Measurements from ENCODE around the gene NANOS2. TPM values are rescaled to one million over a fixed set of nuclear protein-coding genes. Genes with fewer than 3 reads are reported as not detected.
A peak's percentile ranks its signal among the peaks of the same experiment; 100 is the strongest.

NANOS2 gene
- total RNA-seq, 1 experiment from 2014 or later: not detected

DNA sequence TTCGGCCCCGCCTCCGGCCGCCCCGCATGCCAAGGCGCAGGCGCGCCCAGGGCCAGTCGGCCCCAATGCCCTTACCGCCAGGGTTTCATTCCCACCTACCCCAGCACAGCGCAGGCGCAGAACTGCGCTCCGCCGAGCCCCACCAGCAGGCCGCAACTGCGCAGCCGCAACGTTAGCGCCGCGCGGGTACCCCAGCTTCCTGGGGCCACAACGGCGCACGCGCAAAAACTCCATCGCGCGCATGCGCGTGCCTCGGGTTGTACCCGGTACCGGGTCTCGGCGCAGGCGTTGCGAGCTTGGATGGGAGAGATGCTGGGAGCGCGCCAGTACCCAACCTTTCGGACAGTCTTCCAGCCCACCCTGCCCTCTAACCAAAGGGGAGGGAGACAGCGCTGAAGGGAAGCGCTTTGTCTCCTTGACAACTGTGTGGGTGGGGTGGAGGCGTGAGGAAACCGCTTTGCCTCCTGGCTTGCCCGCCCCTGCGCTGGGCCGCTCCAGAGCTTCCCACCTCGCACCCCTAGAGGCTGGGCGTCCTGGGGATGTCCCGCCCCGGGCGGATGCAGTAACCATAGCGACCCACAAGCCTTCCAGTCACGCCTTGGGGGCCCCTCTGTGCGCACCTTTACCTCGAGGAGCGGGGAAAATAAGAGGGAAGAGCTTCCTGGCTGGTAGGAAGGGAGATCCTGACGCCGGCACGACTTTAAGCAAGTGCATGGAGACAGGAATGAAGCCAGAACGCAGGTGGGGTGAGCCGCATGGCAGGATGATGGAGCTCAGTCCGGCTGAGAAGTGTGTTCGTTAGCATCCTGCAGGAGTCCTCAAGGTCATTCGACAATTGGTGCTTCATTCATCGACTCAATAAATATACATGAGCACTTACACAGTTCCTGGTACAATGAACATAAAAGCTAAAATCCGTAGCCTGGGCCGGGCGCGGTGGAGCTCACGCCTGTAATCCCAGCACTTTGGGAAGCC, 11.6 kb downstream of the NANOS2 start:
- Histone ChIP-seq H3K36me3 (ENCODE audit: insufficient read depth, low read length, poor library complexity, severe bottlenecking) (peaks cover 3% of the 10 kb centered on the region), H3K27ac (ENCODE audit: low read depth, low read length, poor library complexity, severe bottlenecking) (no peak overlapping the region), H3K4me3 (ENCODE audit: low read depth, low read length, poor library complexity, severe bottlenecking) (peak overlapping the region; percentile 76), H3K4me1 (ENCODE audit: insufficient read depth, low read length, poor library complexity, severe bottlenecking) (peaks cover 3% of the 10 kb centered on the region), H3K27me3 (replicated peaks; ENCODE audit: insufficient read depth, low read depth, low read length, poor library complexity) (no peaks in the 10 kb centered on the region), H3K9me3 (ENCODE audit: low read depth, low read length, poor library complexity, severe bottlenecking) (no peaks in the 10 kb centered on the region)
- no TSS peak for BruUV-seq (replicated peaks)
- TF ChIP-seq CTCF (conservative IDR thresholded peaks at IDR 0.05; ENCODE audit: low read depth, low read length) (no peak), EZH2 (IDR thresholded peaks at IDR 0.05; ENCODE audit: borderline replicate concordance, low read depth, low read length, poor library complexity, severe bottlenecking) (no peak)
- ChIA-PET POLR2A (ENCODE audit: low non-redundant PET) (no interaction called here), CTCF (interaction anchor here (0.6 to 1.2 kb wide), 6 partner anchors 15 to 364 kb away, joined by 3 to 5 read pairs (median 4); no protein-coding TSS in a partner anchor)
- peak; percentile 98 for DNase-seq (ENCODE audit: low spot score)
- intact Hi-C loops (cut with micrococcal nuclease; ENCODE audit: unreplicated experiment): no loop called here

DNA sequence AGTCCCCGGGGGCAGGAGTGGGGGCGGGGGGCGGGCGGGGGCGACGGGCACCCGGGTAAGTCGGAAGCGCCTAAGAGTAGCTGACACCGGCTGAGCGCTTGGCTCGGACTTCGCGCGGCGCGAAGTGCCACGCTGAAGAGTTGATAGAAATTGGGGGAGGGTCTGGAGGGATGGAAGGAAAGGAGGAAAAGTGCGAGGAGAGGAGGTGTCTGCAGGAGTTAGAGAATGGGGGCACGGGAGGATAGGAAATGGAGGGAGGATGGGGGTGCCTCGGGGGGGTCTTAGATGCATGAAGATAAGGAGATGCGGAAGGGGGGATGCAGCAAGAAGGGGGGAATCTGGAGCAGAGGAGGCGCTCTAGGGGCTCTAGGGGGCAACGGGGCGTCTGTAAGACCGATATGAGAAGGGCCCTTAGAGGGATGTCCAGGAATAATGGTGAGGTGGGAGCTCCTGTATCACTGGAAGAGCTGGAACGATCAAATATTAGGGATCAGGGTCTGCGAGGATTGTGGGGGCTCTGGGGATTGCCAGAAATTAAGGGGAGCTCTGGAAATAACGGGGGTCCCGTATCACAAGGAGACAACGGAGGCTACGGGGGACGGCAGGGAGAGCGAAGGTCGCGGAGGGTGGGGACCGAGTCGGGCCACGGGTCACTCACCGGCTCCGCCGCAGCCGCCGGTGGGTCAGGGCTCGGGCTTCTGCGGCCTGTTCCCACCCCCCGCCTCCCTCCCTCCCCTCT, 12.5 kb downstream of the NANOS2 start, which contains the start of gene MYPOP:
TSS of gene MYPOP (minus strand) at position 702 of the 739 bp plus-strand sequence. CDS start 840 bp downstream, outside the sequence.
- intact Hi-C loops (cut with micrococcal nuclease; ENCODE audit: unreplicated experiment): no loop called here
- ChIA-PET POLR2A (ENCODE audit: low non-redundant PET) (no interaction called here), CTCF (interaction anchor here (0.6 to 1.2 kb wide), 6 partner anchors 16 to 423 kb away, joined by 3 to 5 read pairs (median 4); no protein-coding TSS in a partner anchor)
- Histone ChIP-seq H3K4me3 (ENCODE audit: low read depth, low read length, poor library complexity, severe bottlenecking) (peak within 1 kb of the TSS; percentile 76), H3K9me3 (ENCODE audit: low read depth, low read length, poor library complexity, severe bottlenecking) (no peaks in the 10 kb centered on the region), H3K36me3 (ENCODE audit: insufficient read depth, low read length, poor library complexity, severe bottlenecking) (peaks cover 3% of the 10 kb centered on the region), H3K27me3 (replicated peaks; ENCODE audit: insufficient read depth, low read depth, low read length, poor library complexity) (no peaks in the 10 kb centered on the region), H3K4me1 (ENCODE audit: insufficient read depth, low read length, poor library complexity, severe bottlenecking) (peaks cover 3% of the 10 kb centered on the region), H3K27ac (ENCODE audit: low read depth, low read length, poor library complexity, severe bottlenecking) (peak within 1 kb of the TSS; percentile 58)
- peak; percentile 35 for DNase-seq (ENCODE audit: low spot score)
- TF ChIP-seq EZH2 (IDR thresholded peaks at IDR 0.05; ENCODE audit: borderline replicate concordance, low read depth, low read length, poor library complexity, severe bottlenecking) (no peak), CTCF (conservative IDR thresholded peaks at IDR 0.05; ENCODE audit: low read depth, low read length) (no peak)
- BruUV-seq (replicated peaks): no TSS peak

DNA sequence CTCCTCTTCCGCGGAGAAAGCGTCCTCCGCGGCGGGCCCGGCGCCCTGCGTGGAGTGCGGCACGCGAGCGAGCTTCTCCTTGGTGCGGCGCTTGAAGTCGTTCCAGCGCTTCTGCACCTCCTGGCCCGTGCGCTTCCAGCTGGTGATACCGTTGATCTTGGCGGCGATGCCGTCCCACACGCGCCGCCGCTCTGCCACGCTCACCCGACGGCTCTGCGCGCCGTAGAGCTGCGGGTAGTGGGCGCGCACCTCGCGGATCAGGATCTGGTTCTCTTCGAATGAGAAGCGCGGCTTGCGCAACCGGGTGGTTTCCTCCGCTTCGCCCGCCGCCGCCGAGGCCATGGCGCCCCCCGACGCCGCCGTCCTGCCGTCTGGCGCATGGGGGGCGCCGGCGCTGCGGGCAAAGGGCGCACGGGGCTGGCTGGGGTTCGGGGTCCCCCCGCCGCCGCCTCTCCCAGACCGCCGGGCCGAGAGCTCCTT, 13.1 kb downstream of the NANOS2 start:
- Histone ChIP-seq H3K4me1 (ENCODE audit: insufficient read depth, low read length, poor library complexity, severe bottlenecking) (peaks cover 3% of the 10 kb centered on the region), H3K27me3 (replicated peaks; ENCODE audit: insufficient read depth, low read depth, low read length, poor library complexity) (no peaks in the 10 kb centered on the region), H3K27ac (ENCODE audit: low read depth, low read length, poor library complexity, severe bottlenecking) (peak overlapping the region; percentile 58), H3K36me3 (ENCODE audit: insufficient read depth, low read length, poor library complexity, severe bottlenecking) (peaks cover 3% of the 10 kb centered on the region), H3K4me3 (ENCODE audit: low read depth, low read length, poor library complexity, severe bottlenecking) (peak overlapping the region; percentile 76), H3K9me3 (ENCODE audit: low read depth, low read length, poor library complexity, severe bottlenecking) (no peaks in the 10 kb centered on the region)
- no peak for TF ChIP-seq CTCF (conservative IDR thresholded peaks at IDR 0.05; ENCODE audit: low read depth, low read length)
- no peak for TF ChIP-seq EZH2 (IDR thresholded peaks at IDR 0.05; ENCODE audit: borderline replicate concordance, low read depth, low read length, poor library complexity, severe bottlenecking)
- peak; percentile 65 for DNase-seq (ENCODE audit: low spot score)
- intact Hi-C loops (cut with micrococcal nuclease; ENCODE audit: unreplicated experiment): no loop called here
- BruUV-seq (replicated peaks): no TSS peak
- ChIA-PET CTCF (interaction anchor here (0.6 to 0.7 kb wide), 3 partner anchors 45 to 423 kb away, joined by 3 to 5 read pairs (median 3); no protein-coding TSS in a partner anchor), POLR2A (ENCODE audit: low non-redundant PET) (no interaction called here)

Measured in A673 (cell line).